NCI-H1436 (cell line): ENCODE data around the gene CCBE1.
A peak's percentile ranks its signal among the peaks of the same experiment; 100 is the strongest.
"Not testable (repeated sequence)": the region's sequence is repeated elsewhere in the genome, so short reads cannot be mapped to it uniquely, and the experiment has no call there.

Experiments
- DNase-seq: peaks from one replicate; lab custom pipeline; 2025; lab: John Stamatoyannopoulos, UW

CCBE1 gene

DNA sequence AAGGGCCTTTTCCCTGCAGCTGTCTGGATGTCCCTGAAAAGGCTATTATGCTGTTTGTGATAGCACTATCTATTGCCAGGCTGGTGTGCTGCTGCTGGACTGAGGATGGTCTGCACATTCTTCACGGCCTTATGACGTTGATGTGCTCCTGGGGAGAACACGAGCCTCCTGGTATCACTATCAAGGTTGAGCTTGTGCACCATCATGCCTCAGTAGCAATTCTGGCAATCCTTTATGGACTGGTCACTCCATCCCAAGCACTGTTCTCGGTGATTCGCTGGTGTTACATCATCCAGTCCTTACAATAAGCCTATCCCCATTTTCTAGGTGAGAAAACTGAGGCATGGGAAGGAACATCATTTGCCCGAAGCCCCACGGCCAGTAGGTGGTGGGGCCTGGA lies 18.2 kb upstream of the CCBE1 start:
- DNase-seq: no peak

DNA sequence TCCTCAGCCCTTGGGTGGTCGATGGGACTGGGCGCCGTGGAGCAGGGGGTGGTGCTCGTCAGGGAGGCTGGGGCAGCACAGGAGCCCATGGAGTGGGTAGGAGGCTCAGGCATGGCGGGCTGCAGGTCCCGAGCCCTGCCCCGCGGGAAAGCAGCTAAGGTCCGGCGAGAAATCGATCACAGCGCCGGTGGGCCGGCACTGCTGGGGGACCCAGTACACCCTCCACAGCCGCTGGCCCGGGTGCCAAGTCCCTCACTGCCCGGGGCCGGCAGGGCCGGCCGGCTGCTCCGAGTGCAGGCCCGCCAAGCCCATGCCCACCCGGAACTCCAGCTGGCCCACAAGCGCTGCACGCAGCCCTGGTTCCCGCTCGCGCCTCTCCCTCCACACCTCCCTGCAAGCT lies 16.9 kb upstream of the CCBE1 start:
- not testable (repeated sequence) for DNase-seq

DNA sequence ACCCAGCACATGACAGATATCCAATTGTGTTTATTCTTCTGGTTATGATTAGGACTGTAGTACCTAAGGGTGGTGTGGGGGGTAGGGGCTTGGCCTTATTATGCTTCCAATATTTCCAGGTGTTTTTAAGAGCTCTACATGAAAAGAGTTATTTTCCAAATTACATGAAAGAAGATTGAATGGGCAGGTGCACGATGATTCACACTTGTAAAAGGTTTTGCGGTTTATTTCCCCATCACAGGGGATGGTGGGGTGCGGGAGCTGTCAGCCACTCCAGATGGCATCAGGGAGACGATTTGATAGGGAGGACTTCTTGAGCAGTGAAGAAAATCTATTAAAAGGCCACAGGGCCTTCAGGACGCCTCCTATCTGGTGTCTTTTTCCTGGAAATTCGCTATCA lies 15.1 kb upstream of the CCBE1 start:
- DNase-seq: peak; percentile 46

DNA sequence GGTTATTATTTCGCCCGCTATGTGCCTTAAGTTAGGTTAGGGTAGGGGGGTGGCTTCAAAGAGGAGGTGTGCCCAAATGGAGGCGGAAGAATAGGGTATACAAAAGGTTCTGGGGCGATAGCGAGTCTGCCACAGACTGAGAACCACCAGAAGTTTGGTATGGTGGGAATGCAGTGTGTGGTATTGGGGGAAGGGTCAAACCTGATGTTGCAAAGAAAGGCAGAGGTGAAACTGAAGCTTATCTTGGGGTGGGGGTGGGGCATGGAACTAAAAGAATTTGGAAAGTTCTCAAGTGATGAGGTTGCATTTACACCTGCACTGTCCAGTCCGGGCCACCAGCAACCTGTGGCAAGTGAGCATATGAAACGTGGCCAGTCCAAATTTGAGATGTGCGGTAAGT lies 11.8 kb upstream of the CCBE1 start:
- DNase-seq: no peak

DNA sequence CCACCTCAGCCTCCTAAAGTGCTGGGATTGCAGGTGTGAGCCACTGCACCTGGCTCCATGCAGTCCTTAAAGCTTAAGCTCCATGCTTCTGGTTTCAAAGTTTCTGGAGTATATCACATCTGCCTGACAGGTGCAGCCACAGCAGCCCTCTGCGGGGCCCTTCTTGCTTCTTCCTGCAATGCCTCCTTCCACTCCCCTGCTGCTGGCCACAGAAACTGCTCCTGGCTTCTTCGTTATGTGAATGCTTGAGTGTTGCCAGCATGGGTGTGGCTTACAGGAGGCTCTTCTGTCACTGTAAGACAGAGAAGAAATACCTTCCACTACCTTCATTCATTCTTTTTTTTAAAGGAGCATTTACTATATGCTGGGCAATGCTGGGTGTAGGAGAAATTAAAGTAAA lies 10.1 kb upstream of the CCBE1 start:
- no peak for DNase-seq

DNA sequence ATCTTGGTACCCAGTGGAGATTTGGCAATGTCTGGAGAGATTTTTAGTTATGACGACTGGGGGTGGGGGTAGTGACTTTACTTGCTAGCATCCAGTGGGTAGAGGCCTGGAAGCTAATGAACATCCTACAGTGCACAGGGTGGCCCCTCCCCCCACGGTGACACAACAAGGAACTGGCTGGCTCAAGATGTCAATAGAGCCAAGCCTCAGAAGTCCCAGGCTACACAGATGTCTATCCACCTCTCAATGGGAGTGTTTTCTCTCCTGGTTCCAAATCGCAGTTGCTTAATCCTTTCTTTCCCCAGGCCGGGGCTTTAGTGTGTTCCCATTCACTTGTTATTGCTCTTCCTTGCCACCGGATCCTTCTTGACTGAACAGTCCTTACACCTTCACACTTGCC lies 9.3 kb upstream of the CCBE1 start:
- no peak for DNase-seq

DNA sequence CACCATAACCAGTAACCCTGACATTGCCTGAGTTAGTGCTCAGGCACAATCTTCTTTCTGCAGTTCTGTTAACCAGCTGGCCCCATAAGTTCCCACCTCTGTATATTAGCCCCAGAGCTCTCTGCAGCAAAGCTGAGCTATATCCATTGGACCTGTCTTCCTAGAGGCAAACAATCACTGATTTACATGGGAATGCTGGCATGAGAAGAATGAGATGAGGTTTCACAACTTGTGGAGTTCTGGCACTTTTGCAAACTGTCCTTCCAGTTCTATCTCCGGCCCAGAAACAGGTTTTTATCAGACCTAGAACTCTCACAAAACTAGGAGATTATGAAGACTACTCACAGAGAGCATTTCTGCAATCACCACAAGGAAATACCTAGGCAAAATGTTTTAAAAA lies 7.9 kb upstream of the CCBE1 start:
- no peak for DNase-seq

DNA sequence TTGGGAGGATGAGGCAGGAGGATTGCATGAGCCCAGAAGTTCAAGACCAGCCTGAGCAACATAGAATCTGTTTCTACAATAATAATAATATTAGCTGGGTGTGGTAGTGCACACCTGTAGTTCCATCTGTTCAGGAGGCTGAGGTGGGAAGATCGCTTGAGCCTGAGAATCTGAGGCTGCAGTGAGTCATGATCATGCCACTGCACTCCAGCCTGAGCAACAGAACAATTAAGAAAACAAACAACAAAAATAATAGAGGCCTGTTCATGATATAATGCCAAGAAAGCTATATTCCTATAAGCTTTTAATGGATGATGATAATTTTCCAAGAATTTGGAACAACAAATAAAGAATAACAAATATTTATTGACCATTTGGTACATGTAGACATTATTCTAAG lies 6.9 kb upstream of the CCBE1 start:
- no peak for DNase-seq

DNA sequence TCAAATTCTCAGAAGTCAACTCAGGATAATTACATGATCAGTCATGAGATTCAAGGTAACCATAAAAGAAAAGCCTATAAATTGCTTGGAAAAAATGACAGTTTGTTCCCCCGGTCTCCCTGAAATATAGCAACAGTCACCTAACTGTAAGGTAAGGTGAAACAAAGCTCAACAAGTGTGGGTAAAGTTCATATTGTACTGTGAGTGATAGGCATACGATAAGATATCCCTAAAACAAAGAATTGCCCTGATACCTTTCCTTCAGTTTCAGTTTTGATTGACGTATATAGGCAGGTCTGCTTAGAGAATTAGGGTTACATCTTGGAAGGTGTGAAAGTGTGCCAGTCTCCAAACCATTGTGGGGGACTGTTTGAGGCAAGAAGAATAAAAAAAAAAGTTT lies 4.0 kb upstream of the CCBE1 start:
- DNase-seq: no peak

DNA sequence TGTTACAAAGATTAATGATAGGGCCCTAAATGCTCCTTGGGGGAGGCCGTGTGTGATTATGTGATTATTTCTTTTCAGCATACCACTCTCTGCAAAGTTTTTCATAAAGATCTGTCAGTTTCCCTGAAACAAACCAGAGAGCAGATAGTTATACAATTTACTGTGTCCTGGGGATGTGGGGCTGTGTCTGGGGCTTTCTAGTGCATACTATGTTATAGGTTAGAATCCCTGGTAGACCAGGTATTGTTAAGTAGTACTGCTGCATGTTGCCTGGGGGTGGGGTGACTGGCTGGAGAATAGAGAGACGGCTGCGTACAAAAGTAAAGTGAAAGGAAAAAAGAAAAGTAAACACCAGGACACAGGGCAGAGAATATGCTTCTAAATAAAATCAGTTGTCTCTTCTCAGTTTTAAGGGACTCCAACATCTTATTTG lies 3.3 kb upstream of the CCBE1 start:
- no peak for DNase-seq

DNA sequence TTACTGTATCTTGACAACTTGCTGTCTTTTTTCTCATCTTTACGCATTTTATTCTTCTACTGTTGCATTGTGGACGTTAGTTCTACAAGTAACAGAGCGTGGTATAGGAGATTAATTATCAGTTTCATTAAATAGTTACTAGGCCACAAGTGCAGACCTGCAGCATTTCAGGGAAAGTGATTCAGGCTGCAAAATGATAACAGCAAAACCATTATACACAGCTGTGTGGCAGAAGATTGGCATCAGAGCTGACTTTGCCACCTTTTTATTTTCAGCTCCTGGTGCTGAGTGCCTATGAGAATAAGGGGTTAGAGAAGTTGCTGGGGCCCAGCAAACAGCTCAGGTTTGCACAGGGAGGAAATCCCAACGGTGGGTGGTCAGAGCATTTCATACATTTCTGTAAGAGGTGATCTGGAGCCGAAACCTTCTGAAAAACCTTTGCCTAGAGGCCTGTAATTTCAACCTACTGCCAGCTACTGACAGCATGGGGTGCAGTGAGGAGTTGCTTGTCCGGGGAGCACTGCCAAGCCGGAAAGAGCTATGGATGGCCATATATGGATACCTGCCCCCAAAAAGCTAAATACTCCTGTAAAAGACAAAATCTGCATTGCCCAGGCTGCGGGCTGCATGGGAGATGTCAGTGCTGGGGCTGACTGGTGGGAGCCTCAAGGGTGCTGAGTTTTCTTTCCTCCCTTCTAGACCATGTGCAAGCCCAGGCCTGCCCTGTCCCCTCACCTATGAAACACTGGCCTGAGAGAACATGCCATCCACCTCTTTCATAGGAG lies 2.7 kb upstream of the CCBE1 start:
- no peak for DNase-seq

DNA sequence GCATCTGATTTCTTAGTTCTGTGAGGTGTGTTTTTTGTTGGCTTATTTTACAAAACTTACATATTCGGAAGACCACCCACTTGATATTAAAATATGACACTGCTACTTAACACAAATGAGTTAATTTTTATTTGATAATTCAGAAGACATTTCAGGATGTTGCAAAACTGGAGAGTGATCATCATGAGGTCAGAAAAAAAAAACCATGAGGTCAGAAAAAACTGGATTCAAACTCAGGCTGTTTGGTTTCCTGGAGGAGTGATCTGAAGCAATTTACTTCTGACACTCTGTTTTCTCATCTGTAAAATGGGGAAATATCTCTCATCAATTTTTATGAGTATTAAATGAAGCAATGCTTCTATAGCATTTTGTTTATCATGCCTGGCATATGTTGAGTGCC lies 1.8 kb upstream of the CCBE1 start:
- DNase-seq: no peak

DNA sequence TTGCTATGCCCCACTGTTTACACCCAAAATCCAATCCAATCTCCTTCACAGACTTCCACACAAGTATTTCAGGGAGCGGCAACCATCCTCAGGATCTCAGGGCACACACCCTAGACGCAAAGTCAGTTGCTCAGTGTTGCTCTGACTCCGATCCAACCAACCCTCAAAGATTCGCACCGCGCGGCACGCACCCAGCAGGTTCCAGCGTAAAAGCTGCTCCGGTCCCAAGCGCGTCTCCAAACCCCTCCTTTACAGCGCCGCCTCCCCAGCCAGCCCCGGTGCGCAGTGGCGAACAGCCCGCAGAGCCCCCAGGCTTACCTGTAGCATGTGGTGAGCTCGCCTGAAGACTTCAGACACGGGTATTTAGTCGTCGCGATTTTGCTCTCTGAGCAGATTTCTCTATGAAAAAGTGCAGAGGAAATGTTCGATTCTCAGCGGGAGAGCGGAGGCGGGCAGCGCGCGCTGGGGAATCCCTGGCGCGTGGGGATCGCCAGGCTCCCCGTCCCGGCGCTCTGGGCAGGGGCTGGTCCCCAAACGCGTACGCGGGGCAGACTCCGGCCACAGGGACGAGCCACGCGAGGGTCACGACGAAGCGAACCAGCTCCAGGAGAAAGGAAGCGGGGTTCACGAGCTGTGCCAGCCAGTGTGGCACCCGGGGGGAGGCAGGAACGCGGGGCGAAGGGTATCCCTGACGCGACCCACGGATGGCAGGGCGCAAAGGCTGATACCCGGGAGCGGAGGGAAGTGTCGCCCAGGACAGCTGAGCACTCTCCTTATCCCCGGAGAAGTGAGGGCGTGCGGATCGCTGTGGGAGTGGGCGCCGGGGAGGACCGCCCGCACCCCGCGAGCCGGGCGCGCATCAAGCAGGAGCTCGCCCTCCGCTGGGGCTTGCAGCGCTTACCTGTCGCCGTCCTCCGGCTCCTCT lies 650 bp downstream of the CCBE1 start:
- DNase-seq: no peak

DNA sequence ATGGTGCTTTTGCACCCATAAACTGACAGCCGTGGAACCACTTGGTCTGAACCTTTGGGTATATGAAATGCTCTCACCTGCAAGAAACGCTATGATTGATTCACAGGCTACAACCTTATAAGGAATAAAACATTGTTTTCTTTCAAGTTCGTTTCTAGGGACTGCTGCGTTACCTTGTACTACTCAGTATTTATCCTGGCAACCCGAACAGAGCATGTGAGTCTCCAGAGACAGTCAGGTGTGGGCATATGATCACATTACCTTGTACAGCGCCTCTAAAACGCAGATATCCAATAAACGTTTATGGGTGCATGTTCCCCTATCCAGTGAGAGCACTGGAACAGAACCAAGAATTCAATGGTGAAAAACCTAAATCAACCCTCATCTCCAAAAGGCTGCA lies 1.7 kb downstream of the CCBE1 start:
- DNase-seq: no peak

DNA sequence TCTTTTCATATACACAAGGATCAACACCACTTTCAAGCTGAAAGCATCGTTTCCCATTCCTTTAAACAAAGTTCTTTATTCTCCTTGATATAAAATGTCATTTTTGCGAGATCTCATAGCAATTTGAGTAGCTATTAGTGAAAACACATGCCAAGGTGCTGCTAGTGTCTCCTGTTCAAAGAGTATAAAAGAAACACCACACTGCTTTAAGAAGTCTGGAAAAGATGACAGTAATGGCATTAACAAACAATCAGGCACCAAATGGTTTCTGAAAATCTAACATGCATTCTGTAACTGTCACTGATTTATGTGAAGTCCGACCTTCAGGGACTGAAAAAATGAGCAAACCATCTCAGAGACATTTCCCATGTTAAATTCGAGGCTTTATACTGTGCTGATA lies 2.4 kb downstream of the CCBE1 start:
- DNase-seq: no peak

DNA sequence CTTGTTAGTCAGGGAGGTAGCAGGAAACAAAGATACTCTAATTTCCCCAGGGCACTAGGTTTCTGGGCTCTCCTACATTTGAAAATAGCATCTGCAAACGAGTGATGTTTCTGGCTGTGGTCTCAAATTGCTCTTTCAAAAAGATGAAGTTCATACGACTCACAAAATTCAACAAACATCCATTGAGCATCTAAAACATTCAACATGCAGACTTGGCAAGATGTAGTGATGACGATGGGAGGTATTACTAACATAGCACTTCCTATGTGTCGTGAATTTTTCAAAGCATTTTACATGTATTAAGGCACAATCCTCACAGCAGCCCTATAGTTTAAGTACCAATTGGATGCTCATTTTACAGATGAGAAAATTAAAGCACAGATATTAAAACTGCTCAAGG lies 5.2 kb downstream of the CCBE1 start:
- DNase-seq: no peak

DNA sequence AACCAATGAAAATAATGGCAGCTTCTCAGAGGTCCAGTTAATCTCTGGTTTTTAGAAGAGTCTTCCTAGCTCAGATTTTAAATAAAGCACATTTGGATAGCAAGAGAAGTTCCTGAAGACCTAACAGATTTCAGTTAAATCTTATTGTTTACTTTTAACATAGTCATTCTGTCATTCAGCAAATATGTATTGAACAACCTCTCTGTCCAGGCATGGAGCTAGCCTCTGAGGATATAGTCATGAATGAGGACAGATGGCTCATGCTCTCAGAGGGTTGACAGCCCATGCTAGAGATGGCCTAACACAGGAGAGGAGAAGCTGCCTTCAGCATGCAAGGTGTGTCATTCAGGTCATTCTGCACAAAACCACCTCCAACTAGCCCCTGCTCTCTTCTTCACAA lies 6.2 kb downstream of the CCBE1 start:
- no peak for DNase-seq

DNA sequence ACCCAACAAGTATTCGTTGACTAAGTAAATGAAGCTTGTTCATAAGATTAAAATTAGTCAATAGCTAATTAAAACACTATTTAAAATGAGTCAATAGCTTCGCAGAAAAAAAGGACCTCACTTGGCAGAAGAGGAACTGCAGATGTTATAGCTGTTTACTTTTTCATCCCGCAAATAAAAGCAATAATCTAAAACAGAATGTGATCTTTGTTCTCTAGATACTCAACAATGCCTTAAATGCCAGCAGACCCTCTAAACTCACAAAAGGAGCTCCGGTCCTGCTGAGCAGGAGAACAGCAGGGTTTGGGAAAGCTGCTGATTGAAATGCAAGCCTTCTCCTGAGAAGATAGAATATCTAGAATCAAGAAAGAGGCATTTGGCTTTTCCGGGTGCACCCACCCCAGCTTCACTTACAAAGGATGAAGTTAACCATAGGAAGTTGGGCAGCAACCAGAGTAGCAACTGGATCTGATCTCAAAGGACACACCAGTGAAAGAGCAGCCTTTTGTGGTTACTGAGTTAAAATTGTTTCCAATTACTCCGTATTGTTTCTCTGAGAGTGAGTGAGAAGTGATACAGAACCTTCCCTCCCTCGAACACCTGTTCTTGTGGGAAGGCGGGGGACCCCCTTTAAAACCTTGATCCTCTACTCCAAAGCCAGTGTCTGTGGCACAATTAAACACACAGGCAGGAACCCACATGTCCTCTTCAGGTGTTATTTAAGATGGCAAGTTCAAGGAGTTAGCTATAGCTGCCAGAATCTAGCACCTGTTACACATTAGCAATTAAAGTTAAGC lies 6.8 kb downstream of the CCBE1 start:
- peak; percentile 32 for DNase-seq

DNA sequence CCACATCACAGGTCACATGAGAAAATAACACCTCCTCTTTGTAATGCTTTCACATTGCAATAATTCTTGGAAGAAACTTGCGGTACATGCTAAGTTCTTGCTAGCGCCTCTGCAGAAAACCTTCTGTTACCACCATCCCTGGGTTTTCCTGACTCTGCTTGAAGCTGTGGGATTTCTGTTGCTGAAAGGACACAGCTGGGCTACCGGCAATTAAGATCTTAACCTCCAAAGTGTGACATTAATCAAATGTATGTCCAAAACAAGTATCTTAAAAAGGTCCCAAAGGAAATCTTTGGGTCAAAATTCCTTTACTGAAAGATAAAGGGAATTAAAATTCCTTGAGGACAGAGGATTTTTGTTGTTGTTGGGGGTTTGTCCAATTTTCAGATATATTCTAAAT lies 7.5 kb downstream of the CCBE1 start:
- DNase-seq: no peak

DNA sequence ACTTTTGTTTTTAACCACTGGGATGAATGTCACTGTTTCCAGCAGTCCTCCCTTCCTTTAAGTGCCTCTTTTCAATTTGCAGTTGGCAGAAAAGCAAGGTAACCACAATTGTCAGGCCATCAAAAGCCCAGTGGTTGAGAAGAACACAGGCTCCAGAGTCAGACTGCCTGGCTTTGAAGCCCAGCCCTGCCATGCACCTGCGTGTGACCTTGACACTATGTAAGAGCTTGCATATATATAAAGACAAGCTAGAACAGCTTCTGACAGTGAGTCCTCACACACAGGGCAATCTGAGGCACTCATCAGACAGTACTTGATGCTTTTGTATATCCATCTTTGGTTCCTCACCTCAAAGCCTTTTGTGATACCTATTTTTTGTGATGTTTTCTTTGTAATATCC lies 11.0 kb downstream of the CCBE1 start:
- no peak for DNase-seq

DNA sequence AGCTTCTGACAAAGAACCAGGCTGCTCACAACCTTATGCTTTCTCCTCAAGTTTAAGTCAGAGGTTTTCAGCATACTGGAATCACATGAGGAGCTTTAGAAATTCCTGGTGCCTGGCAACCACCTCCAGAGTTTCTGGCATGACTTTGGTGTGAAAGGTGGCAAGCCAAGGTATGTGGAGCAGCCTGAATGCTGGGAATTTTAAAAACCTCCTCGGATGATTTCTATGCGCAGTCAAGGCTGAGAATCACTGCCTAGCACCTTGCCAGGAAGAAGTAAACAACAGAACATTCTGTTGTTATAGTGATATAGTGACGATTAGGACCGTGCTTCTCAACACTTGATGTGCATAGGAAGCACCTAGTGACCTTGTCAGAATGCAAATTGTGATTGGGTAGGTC lies 11.7 kb downstream of the CCBE1 start:
- DNase-seq: no peak

DNA sequence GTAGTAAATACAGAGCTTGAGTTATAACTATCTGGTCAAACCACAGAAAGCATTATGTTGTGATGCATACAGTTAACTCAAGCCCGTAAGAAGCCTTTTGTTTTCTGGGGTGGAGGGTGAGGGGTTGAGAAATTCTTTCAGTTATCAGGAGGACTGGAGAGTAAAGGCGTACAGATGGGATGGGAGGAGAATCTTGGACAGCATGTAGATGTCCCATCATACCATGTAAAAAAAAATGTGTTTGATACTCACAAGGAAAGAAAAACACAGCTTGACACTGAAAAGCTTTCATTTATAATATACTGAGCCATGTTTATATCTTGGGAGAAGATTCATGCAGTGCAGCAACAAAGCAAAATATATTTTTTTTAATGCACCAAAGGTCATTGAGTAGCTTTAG lies 12.4 kb downstream of the CCBE1 start:
- no peak for DNase-seq
